Dendritic cell treated with granulocyte-macrophage colony-stimulating factor and Interleukin-4, amounts not matched to agents 40 ng/mL and 50 ng/mL, for 4 days (primary cell): ENCODE data around the gene SOX4.

ENCODE experiments used
- H3K27ac Mint-ChIP-seq: one replicate; pipeline ENCODE4 v1.8.0; 2022; ENCODE audit warnings: mild to moderate bottlenecking, mixed read lengths
- H3K27me3 Mint-ChIP-seq: one replicate; pipeline ENCODE4 v1.8.0; 2022; ENCODE audit warnings: mild to moderate bottlenecking, mixed read lengths
- H3K36me3 Mint-ChIP-seq: one replicate; pipeline ENCODE4 v1.8.0; 2022; ENCODE audit warnings: low read depth, mixed read lengths
- H3K4me1 Mint-ChIP-seq: one replicate; pipeline ENCODE4 v1.8.0; 2022; ENCODE audit warnings: low read depth, mixed read lengths
- H3K4me3 Mint-ChIP-seq: one replicate; pipeline ENCODE4 v1.8.0; 2022; ENCODE audit warnings: mild to moderate bottlenecking, moderate library complexity, mixed read lengths
- H3K9me3 Mint-ChIP-seq: one replicate; pipeline ENCODE4 v1.8.0; 2022; ENCODE audit warnings: mixed read lengths
- intact Hi-C: fragments of 100-400 bp; cut with micrococcal nuclease; formaldehyde crosslinking; loops from one replicate; pipeline ENCODE4 v1.15.0; 2022

The SOX4 gene

GRCh38 chr6:21597801-21598673 lies 4.5 kb downstream of the SOX4 start:
- intact Hi-C loops, result loop anchor here (5.0 kb wide), 1 partner anchor 1196 kb away; the partner anchor contains the start of gene E2F3
- H3K4me1 Mint-ChIP-seq, result peaks cover 21% of the 10 kb centered on the region
- peaks cover 17% of the 10 kb centered on the region for H3K36me3 Mint-ChIP-seq
- peak overlapping the region; percentile 66 for H3K4me3 Mint-ChIP-seq
- no peaks in the 10 kb centered on the region for H3K9me3 Mint-ChIP-seq
- peaks cover 1% of the 10 kb centered on the region for H3K27me3 Mint-ChIP-seq
- no peak overlapping the region for H3K27ac Mint-ChIP-seq

DNA sequence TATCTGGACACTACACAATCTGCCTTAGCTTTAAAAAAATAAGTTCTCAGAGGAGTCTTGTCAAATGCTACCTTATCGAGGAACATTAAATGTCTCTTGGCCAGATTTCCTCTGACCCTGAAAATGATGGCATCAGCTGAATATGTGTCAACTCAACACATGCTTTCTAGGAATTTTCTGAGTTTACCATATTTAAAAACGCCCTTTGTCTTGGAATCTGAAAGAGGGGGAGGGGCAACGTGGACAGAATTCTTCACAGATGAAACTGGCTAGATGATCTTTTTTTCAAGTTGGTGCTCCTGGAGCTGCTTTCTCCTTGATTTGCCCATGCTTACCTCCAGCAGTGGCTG lies 5.1 kb downstream of the SOX4 start:
- Mint-ChIP-seq H3K4me1 (peaks cover 21% of the 10 kb centered on the region), H3K27me3 (peaks cover 1% of the 10 kb centered on the region), H3K9me3 (no peaks in the 10 kb centered on the region), H3K36me3 (peaks cover 17% of the 10 kb centered on the region), H3K4me3 (peak overlapping the region; percentile 66), H3K27ac (no peak overlapping the region)
- intact Hi-C loops, result loop anchor here (5.0 kb wide), 1 partner anchor 1196 kb away; the partner anchor contains the start of gene E2F3

DNA sequence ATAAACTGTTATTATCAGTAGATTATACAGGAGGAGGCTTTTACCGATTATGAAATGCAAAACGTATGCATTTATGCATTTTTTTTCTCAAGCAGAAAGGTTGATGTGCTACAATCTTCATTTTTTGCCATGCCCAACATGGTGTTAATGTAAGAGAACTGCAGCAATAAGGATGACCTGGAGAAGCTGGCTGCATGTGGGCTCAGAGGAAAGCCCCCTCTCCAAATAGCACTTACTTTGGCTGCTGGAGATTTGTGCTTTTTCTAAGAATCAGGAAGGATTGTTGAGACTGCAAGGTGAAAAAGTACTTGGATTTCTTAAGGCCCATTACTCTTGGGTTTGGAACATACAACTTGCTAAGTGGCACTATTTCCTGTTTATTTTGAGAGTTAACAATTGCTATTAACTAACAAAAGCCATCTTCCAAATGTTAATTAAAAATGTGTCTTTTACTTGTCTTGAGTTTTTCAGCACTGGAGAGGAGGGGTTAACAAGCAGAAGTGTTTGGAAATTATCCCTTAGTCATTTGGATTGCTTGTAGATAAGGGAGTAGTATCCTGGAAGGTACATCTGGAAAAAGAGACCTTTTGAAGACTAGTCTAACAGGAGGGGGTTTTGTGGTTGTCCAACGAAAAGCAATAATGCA lies 5.6 kb downstream of the SOX4 start:
- Mint-ChIP-seq H3K27me3 (peaks cover 1% of the 10 kb centered on the region), H3K9me3 (no peaks in the 10 kb centered on the region), H3K36me3 (peaks cover 17% of the 10 kb centered on the region), H3K4me1 (peaks cover 22% of the 10 kb centered on the region), H3K4me3 (no peak overlapping the region), H3K27ac (no peak overlapping the region)
- intact Hi-C loops, result loop anchor here (5.0 kb wide), 1 partner anchor 1197 kb away; the partner anchor contains the start of gene E2F3

DNA sequence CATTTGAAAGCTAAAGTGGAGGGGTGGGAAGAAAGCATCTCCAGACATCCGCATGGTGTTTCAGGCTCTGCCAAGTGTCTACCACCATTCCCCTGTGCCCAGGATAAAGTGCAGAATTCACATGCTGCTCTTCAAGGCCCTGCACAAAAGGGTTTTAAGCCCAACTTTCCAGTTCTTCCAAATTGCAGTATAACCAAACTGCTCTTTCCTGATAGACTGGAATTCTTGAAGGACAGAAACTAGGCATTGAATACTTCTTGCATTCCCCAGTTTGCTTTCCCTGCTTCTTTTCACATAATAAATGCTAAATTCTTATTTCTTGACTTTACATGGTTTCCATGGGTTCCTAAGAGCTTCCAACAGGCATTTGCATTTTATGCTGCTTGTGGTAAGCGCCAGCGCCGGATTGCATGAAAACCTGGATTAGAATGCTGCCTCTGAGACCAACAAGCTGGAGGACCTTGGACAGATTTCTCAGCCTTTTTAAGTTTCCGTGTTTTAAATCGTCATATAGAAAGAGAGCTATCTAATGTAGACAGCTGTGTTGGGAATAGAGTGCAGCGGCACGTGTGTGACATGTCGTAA lies 7.9 kb downstream of the SOX4 start:
- Mint-ChIP-seq H3K36me3 (peaks cover 5% of the 10 kb centered on the region), H3K27me3 (no peaks in the 10 kb centered on the region), H3K4me3 (no peak overlapping the region), H3K4me1 (peaks cover 18% of the 10 kb centered on the region), H3K27ac (no peak overlapping the region), H3K9me3 (no peaks in the 10 kb centered on the region)
- intact Hi-C loops, result no loop called here

- H3K27ac Mint-ChIP-seq, result no peak overlapping the region
- peaks cover 18% of the 10 kb centered on the region for H3K4me1 Mint-ChIP-seq
- H3K4me3 Mint-ChIP-seq, result no peak overlapping the region
- H3K36me3 Mint-ChIP-seq, result peaks cover under 1% of the 10 kb centered on the region
- no peaks in the 10 kb centered on the region for H3K9me3 Mint-ChIP-seq
- intact Hi-C loops, result no loop called here
- no peaks in the 10 kb centered on the region for H3K27me3 Mint-ChIP-seq
Measured at GRCh38 chr6:21601932-21602390, 8.4 kb downstream of the SOX4 start.

DNA sequence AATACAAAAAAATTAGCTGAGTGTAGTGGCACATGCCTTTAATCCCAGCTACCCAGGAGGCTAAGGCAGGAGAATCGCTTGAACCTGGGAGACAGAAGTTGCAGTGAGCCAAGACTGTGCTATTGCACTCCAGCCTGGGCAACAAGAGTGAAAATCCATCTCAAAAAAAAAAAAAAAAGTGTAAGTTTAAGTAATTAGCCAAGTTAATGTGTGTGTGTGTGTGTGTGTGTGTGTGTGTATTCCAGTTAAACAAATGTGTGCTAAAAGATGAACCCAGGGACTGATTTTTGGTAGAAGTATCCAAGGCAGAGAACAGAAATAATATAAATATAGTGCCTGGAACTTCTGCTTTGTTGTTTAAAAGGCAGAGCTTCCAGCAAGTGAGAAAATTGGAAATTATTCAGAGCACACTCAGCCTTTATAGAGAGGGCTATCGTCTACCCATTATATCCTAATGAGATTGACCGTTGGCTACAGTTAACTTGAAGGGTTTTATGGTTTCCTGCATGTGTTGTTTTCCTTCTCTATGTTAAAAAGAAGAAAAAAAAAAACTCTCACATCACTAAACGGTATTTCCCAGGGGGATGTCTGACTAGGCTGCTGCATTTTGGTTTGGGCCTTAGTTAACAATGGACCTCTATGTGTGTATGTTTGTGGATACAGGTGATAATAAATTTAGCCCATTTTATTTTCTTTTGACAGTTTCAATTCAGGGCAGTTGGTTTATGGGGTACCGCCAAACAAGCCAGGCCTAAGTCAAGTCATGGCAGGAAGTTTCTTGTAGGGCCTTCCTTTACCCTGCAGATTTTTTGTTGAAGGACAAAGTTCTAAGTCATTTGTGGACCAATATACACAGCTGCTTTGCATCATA lies 9.8 kb downstream of the SOX4 start:
- intact Hi-C loops, result no loop called here
- Mint-ChIP-seq H3K36me3 (no peaks in the 10 kb centered on the region), H3K27me3 (no peaks in the 10 kb centered on the region), H3K9me3 (no peaks in the 10 kb centered on the region), H3K4me1 (peaks cover 17% of the 10 kb centered on the region), H3K27ac (no peak overlapping the region), H3K4me3 (no peak overlapping the region)

- Mint-ChIP-seq H3K9me3 (no peaks in the 10 kb centered on the region), H3K27ac (no peak overlapping the region), H3K4me1 (peaks cover 16% of the 10 kb centered on the region), H3K36me3 (no peaks in the 10 kb centered on the region), H3K27me3 (no peaks in the 10 kb centered on the region), H3K4me3 (no peak overlapping the region)
- intact Hi-C loops, result no loop called here
Measured at GRCh38 chr6:21604081-21604480, 10.5 kb downstream of the SOX4 start.

- Mint-ChIP-seq H3K4me3 (no peak overlapping the region), H3K36me3 (no peaks in the 10 kb centered on the region), H3K4me1 (peaks cover 19% of the 10 kb centered on the region), H3K27ac (no peak overlapping the region), H3K27me3 (no peaks in the 10 kb centered on the region), H3K9me3 (no peaks in the 10 kb centered on the region)
- intact Hi-C loops, result no loop called here
Measured at GRCh38 chr6:21605166-21605565, 11.6 kb downstream of the SOX4 start.

- Mint-ChIP-seq H3K9me3 (no peaks in the 10 kb centered on the region), H3K36me3 (no peaks in the 10 kb centered on the region), H3K27ac (peak overlapping the region; percentile 43), H3K4me1 (peaks cover 25% of the 10 kb centered on the region), H3K27me3 (no peaks in the 10 kb centered on the region), H3K4me3 (no peak overlapping the region)
- intact Hi-C loops, result no loop called here
Measured at GRCh38 chr6:21608601-21609000, 15.1 kb downstream of the SOX4 start.

- intact Hi-C loops, result loop anchor here (10.0 kb wide), 1 partner anchor 235 kb away; no protein-coding TSS in a partner anchor
- H3K27ac Mint-ChIP-seq, result no peak overlapping the region
- H3K9me3 Mint-ChIP-seq, result no peaks in the 10 kb centered on the region
- no peaks in the 10 kb centered on the region for H3K27me3 Mint-ChIP-seq
- no peaks in the 10 kb centered on the region for H3K36me3 Mint-ChIP-seq
- H3K4me3 Mint-ChIP-seq, result no peak overlapping the region
- H3K4me1 Mint-ChIP-seq, result peaks cover 21% of the 10 kb centered on the region
Measured at GRCh38 chr6:21609881-21610329, 16.4 kb downstream of the SOX4 start.

- Mint-ChIP-seq H3K36me3 (no peaks in the 10 kb centered on the region), H3K27ac (no peak overlapping the region), H3K4me3 (no peak overlapping the region), H3K9me3 (no peaks in the 10 kb centered on the region), H3K27me3 (no peaks in the 10 kb centered on the region), H3K4me1 (peaks cover 25% of the 10 kb centered on the region)
- intact Hi-C loops, result loop anchor here (10.0 kb wide), 1 partner anchor 234 kb away; no protein-coding TSS in a partner anchor
Measured at GRCh38 chr6:21610341-21610740, 16.8 kb downstream of the SOX4 start.

DNA sequence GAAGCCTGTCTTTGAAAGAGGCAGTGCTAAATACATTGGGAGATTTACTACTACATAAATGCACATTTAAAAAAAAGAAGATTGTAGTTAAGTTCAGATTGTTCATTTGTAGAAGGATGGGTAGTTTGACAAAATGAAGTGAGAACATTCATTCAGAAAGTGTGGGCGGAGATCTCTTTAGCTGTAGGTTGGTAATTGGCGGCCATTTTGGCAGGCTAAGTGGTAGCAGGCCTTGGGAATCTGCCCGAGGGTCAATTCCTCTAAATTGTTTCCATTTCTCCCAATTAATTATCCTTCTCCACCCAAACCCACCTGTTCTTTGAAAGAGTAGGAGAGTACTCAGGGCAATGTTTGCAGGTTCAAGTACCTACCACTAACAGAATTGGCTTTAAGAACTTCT lies 17.9 kb downstream of the SOX4 start:
- Mint-ChIP-seq H3K36me3 (no peaks in the 10 kb centered on the region), H3K4me1 (peaks cover 30% of the 10 kb centered on the region), H3K27ac (no peak overlapping the region), H3K4me3 (no peak overlapping the region), H3K9me3 (no peaks in the 10 kb centered on the region), H3K27me3 (no peaks in the 10 kb centered on the region)
- intact Hi-C loops, result loop anchor here (10.0 kb wide), 1 partner anchor 233 kb away; no protein-coding TSS in a partner anchor

GRCh38 chr6:21612067-21612745 lies 18.7 kb downstream of the SOX4 start:
- Mint-ChIP-seq H3K4me1 (peaks cover 30% of the 10 kb centered on the region), H3K9me3 (no peaks in the 10 kb centered on the region), H3K36me3 (no peaks in the 10 kb centered on the region), H3K27ac (no peak overlapping the region), H3K27me3 (no peaks in the 10 kb centered on the region), H3K4me3 (no peak overlapping the region)
- intact Hi-C loops, result loop anchor here (10.0 kb wide), 1 partner anchor 233 kb away; no protein-coding TSS in a partner anchor
